Esophagus muscularis mucosa (tissue), 3 donors: ENCODE results near the gene POU2F1.

Source experiments
- POLR2A ChIP-seq: fragments of 450-650 bp; IDR thresholded peaks from one replicate; pipeline ENCODE4 v1.6.1; 2017; ENCODE audit warnings: antibody characterized with exemption, moderate library complexity, mild to moderate bottlenecking, low read depth
- POLR2AphosphoS5 ChIP-seq, 2 donors: sonication (generic); formaldehyde crosslinking; IDR thresholded peaks; one replicate each; pipeline ENCODE4 v1.6.1; 2017; ENCODE audit warnings: antibody characterized with exemption in 2 of 2
- TF ChIP-seq, protein P1 (sequence below), 3 experiments: fragments of 200-600 bp in 2 of 3; fragments of 450-650 bp in 1 of 3; sonication (generic) in 2 of 3; IDR thresholded peaks; one replicate each; pipeline ENCODE4 v1.5.1; 2017 to 2019; ENCODE audit warnings: antibody characterized with exemption in 3 of 3, mild to moderate bottlenecking in 2 of 3, moderate library complexity in 1 of 3

DNA sequence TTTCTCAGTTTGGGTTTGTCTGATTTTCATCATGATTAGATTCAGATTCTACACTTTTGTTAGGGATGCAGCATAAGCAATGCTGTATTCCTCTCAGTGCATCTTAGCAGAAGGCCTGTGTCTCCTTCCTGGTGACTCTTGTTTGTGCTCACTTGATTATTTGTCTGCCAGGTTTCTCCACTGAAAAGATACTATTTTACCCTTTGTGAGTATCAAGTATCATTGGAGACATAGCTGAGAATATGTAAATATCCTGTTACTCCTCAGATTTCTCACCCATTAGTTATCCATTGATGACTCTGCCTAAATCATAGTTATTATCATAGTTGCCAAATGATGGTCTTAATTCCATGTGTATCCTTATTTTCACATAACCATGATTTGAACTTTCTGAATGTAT lies 148.5 kb downstream of the POU2F1 start:
- TF ChIP-seq, protein P1, sequence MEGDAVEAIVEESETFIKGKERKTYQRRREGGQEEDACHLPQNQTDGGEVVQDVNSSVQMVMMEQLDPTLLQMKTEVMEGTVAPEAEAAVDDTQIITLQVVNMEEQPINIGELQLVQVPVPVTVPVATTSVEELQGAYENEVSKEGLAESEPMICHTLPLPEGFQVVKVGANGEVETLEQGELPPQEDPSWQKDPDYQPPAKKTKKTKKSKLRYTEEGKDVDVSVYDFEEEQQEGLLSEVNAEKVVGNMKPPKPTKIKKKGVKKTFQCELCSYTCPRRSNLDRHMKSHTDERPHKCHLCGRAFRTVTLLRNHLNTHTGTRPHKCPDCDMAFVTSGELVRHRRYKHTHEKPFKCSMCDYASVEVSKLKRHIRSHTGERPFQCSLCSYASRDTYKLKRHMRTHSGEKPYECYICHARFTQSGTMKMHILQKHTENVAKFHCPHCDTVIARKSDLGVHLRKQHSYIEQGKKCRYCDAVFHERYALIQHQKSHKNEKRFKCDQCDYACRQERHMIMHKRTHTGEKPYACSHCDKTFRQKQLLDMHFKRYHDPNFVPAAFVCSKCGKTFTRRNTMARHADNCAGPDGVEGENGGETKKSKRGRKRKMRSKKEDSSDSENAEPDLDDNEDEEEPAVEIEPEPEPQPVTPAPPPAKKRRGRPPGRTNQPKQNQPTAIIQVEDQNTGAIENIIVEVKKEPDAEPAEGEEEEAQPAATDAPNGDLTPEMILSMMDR (IDR thresholded peaks at IDR 0.05) = no peak
- no peak for TF ChIP-seq POLR2A
- TF ChIP-seq POLR2AphosphoS5 (IDR thresholded peaks at IDR 0.05) = no peak
